B cell (primary cell): ENCODE data around the gene MAGI2. TPM values are rescaled to one million over a fixed set of nuclear protein-coding genes. Genes with fewer than 3 reads are reported as not detected.

ENCODE experiments used
- ATAC-seq: fragments of 200-7000 bp; cut with Tn5 transposase; one replicate; pipeline ENCODE4 v1.10.0; 2021; ENCODE audit warnings: low read depth, mild to moderate bottlenecking, moderate number of reproducible peaks, moderate library complexity
- CTCF ChIA-PET: fragments of 350-600 bp; sonication (Branson Sonifier 250); formaldehyde crosslinking; loops from one replicate; lab custom pipeline; 2021; ENCODE audit warnings: antibody characterized with exemption, inconsistent platforms; lab: Charles Lee
- POLR2A ChIA-PET: fragments of 350-600 bp; sonication (Branson Sonifier 250); formaldehyde crosslinking; loops from one replicate; lab custom pipeline; 2021; ENCODE audit warnings: antibody characterized with exemption; lab: Charles Lee
- DNase-seq: peaks from one replicate; pipeline ENCODE4 v3.0.0; 2013
- H2AFZ ChIP-seq: 2 replicates; pipeline ENCODE4 v1.6.1; 2012; ENCODE audit warnings: mild to moderate bottlenecking, low read depth, low read length; ENCODE audit not compliant: insufficient read depth, poor library complexity, severe bottlenecking
- H3K27ac ChIP-seq, 2 donors: 1 replicate in 1 of 2; 2 replicates in 1 of 2; pipeline ENCODE4 v1.5.1; 2012 to 2013; ENCODE audit warnings: low read length in 2 of 2, mild to moderate bottlenecking in 2 of 2, moderate library complexity in 1 of 2
- H3K27me3 ChIP-seq, 4 experiments: fragments of 200-600 bp in 1 of 4; sonication (generic) in 1 of 4; replicated peaks in 1 of 4; 1 replicate in 2 of 4; 2 replicates in 2 of 4; pipeline versions ENCODE4 v1.6.1 to v1.7.0; 2013 to 2016; ENCODE audit warnings: low read length in 3 of 4, mild to moderate bottlenecking in 2 of 4, mixed read lengths in 1 of 4, moderate library complexity in 1 of 4; ENCODE audit not compliant: insufficient read depth in 4 of 4, control insufficient read depth in 3 of 4; ENCODE audit errors: control extremely low read depth in 1 of 4
- H3K36me3 ChIP-seq, 2 experiments: replicated peaks in 1 of 2; 1 replicate in 1 of 2; 2 replicates in 1 of 2; pipeline versions ENCODE4 v1.6.1 to v1.7.1; 2013; ENCODE audit warnings: low read length in 1 of 2; ENCODE audit not compliant: insufficient read depth in 2 of 2, control insufficient read depth in 1 of 2; ENCODE audit errors: control extremely low read depth in 1 of 2, extremely low read depth in 1 of 2
- H3K4me1 ChIP-seq, 2 donors: fragments of 200-600 bp in 1 of 2; sonication (generic) in 1 of 2; 1 replicate in 1 of 2; 2 replicates in 1 of 2; pipeline versions ENCODE4 v1.5.1 to v1.6.1; 2013 to 2017; ENCODE audit warnings: low read length in 2 of 2; ENCODE audit not compliant: control insufficient read depth in 2 of 2, insufficient read depth in 2 of 2
- H3K4me2 ChIP-seq: replicated peaks from 2 replicates; pipeline ENCODE3; 2012; ENCODE audit warnings: mild to moderate bottlenecking, low read depth, low read length; ENCODE audit not compliant: poor library complexity, severe bottlenecking
- H3K4me3 ChIP-seq, 5 experiments: fragments of 200-600 bp in 1 of 5; sonication (generic) in 1 of 5; 1 replicate in 3 of 5; 2 replicates in 2 of 5; pipeline versions ENCODE4 v1.5.1 to v1.7.0; 2011 to 2016; ENCODE audit warnings: low read length in 4 of 5, mild to moderate bottlenecking in 4 of 5, low read depth in 2 of 5, control low read depth in 1 of 5, moderate library complexity in 1 of 5; ENCODE audit not compliant: insufficient read depth in 1 of 5; ENCODE audit errors: control extremely low read depth in 1 of 5, extremely low read depth in 1 of 5
- H3K79me2 ChIP-seq: fragments of 200-600 bp; sonication (generic); one replicate; pipeline ENCODE4 v1.6.0; 2016; ENCODE audit warnings: low read length; ENCODE audit not compliant: control insufficient read depth, insufficient read depth
- H3K9ac ChIP-seq: fragments of 200-600 bp; sonication (generic); 2 replicates; pipeline ENCODE4 v1.6.1; 2017; ENCODE audit warnings: mild to moderate bottlenecking, low read length, moderate library complexity
- H3K9me3 ChIP-seq, 3 donors: one replicate each; pipeline versions ENCODE4 v1.6.1 to v1.7.1; 2013; ENCODE audit warnings: low read length in 2 of 3; ENCODE audit not compliant: control insufficient read depth in 2 of 3, insufficient read depth in 1 of 3; ENCODE audit errors: control extremely low read depth in 1 of 3
- H4K20me1 ChIP-seq: 2 replicates; pipeline ENCODE4 v1.6.0; 2012; ENCODE audit warnings: mild to moderate bottlenecking, low read length; ENCODE audit not compliant: insufficient read depth, control insufficient read depth, poor library complexity, severe bottlenecking
- H3K27ac Mint-ChIP-seq: one replicate; pipeline ENCODE4 v1.8.0; 2021; ENCODE audit warnings: mixed read lengths
- H3K27me3 Mint-ChIP-seq: one replicate; pipeline ENCODE4 v1.8.0; 2021; ENCODE audit warnings: mixed read lengths
- H3K4me1 Mint-ChIP-seq: one replicate; pipeline ENCODE4 v1.8.0; 2021; ENCODE audit warnings: mixed read lengths
- H3K4me3 Mint-ChIP-seq: one replicate; pipeline ENCODE4 v1.8.0; 2021; ENCODE audit warnings: mixed read lengths
- H3K9me3 Mint-ChIP-seq: one replicate; pipeline ENCODE4 v1.8.0; 2022; ENCODE audit warnings: mixed read lengths; ENCODE audit not compliant: insufficient read depth
- EZH2 ChIP-seq: IDR thresholded peaks from 2 replicates; pipeline ENCODE4 v1.6.1; 2012; ENCODE audit warnings: borderline replicate concordance, low read depth, mild to moderate bottlenecking, moderate library complexity, low read length; ENCODE audit not compliant: insufficient read depth, poor library complexity, severe bottlenecking
- WGBS: methylation state at CpG from one replicate; pipeline ENCODE4 v1.1.5; 2013; ENCODE audit warnings: missing lambda C conversion rate; ENCODE audit not compliant: insufficient coverage; 5-methylcytosine and 5-hydroxymethylcytosine counted together
- intact Hi-C: fragments of 100-400 bp; cut with micrococcal nuclease; formaldehyde crosslinking; loops from one replicate; pipeline ENCODE4 v1.10.0; 2022
- polyA plus RNA-seq: library from polyadenylated mRNA; depleted of rRNA; stranded (reverse); fragments of >200 nt; gene quantifications from 2 replicates; pipeline ENCODE4 v1.2.3, GENCODE V29; 2012
- total RNA-seq, 2 donors: library from RNA; stranded (reverse); fragments of 120-200 nt in 1 of 2; gene quantifications; 1 replicate in 1 of 2; 2 replicates in 1 of 2; pipeline versions ENCODE4 v1.2.3 to v1.2.4, GENCODE V29; 2013 to 2022
- TF ChIP-seq, protein P1 (sequence below): fragments of 200-600 bp; IDR thresholded peaks from one replicate; pipeline ENCODE4 v1.8.0; 2022; ENCODE audit warnings: antibody characterized with exemption, mild to moderate bottlenecking

Gene MAGI2
- total and polyA plus RNA-seq, 2 donors (not counting 1 experiment from before 2014, with no cell fraction given), result 0.16 to 0.64 TPM

DNA sequence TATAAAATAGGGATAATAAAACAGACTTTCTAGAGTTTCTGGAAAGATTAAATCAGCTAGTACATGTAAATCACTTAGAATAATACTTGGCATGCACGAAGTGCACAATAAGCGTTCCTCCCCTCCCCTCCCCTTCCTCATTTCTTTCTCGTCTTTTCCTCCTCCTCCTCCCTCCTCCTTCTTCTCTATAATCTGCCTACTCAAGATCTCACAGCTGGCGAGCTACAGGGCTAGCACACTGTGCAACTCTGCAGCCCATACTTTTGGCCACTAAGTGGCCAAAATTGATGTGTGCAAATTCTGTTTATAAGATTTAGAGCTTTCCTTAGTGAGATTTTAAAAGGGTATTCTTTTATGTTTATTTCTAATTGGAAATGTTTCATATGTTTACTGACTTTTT lies 1089.6 kb downstream of the MAGI2 start:
- no peak overlapping the region for H3K27ac Mint-ChIP-seq
- no peak overlapping the region for H3K4me2 ChIP-seq
- ChIA-PET CTCF (no interaction called here), POLR2A (no interaction called here)
- ATAC-seq (no peak), DNase-seq (no peak)
- H3K79me2 ChIP-seq, result no peaks in the 10 kb centered on the region
- H3K9ac ChIP-seq, result no peak overlapping the region
- no peaks in the 10 kb centered on the region for H4K20me1 ChIP-seq
- no peak overlapping the region for H3K4me3 ChIP-seq
- no peaks in the 10 kb centered on the region for H3K4me1 ChIP-seq
- H3K9me3 Mint-ChIP-seq, result no peaks in the 10 kb centered on the region
- H3K36me3 ChIP-seq, result no peaks in the 10 kb centered on the region
- H3K27ac ChIP-seq, result no peak overlapping the region
- intact Hi-C loops, result no loop called here
- no CpG with 5 or more reads among the region's 4 CpGs for WGBS
- no peaks in the 10 kb centered on the region for H3K4me1 Mint-ChIP-seq
- H3K4me3 Mint-ChIP-seq, result no peak overlapping the region
- no peaks in the 10 kb centered on the region for H3K27me3 Mint-ChIP-seq
- H3K9me3 ChIP-seq, result peaks cover 0 to 5% (median 0%) of the 10 kb centered on the region in 3 donors
- TF ChIP-seq, protein P1, sequence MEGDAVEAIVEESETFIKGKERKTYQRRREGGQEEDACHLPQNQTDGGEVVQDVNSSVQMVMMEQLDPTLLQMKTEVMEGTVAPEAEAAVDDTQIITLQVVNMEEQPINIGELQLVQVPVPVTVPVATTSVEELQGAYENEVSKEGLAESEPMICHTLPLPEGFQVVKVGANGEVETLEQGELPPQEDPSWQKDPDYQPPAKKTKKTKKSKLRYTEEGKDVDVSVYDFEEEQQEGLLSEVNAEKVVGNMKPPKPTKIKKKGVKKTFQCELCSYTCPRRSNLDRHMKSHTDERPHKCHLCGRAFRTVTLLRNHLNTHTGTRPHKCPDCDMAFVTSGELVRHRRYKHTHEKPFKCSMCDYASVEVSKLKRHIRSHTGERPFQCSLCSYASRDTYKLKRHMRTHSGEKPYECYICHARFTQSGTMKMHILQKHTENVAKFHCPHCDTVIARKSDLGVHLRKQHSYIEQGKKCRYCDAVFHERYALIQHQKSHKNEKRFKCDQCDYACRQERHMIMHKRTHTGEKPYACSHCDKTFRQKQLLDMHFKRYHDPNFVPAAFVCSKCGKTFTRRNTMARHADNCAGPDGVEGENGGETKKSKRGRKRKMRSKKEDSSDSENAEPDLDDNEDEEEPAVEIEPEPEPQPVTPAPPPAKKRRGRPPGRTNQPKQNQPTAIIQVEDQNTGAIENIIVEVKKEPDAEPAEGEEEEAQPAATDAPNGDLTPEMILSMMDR, result no peak
- no peak for TF ChIP-seq EZH2
- H2AFZ ChIP-seq, result no peak overlapping the region
- peaks cover 0 to 2% (median 0%) of the 10 kb centered on the region in 4 experiments for H3K27me3 ChIP-seq

DNA sequence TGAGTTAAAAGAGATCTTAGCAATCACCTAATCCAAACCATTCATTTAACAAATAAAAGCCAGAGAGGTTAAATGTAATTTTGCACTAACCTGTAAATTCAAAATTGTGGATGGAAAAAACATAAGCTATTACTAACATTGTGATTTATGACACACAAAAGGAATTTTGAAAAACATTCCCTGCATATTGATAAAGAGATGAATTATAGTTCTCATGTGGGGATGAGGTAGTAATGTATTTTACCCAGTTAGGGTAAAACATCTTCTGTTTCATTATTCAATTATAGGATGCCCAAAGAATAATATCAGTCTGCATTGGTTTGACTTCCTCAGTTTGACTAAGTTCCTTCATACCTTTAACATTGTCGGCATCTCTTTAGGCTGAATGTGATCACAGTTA lies 1093.6 kb downstream of the MAGI2 start:
- DNase-seq (no peak), ATAC-seq (no peak)
- Mint-ChIP-seq H3K9me3 (no peaks in the 10 kb centered on the region), H3K27me3 (no peaks in the 10 kb centered on the region), H3K4me3 (no peak overlapping the region), H3K27ac (no peak overlapping the region), H3K4me1 (no peaks in the 10 kb centered on the region)
- Histone ChIP-seq H3K4me2 (no peak overlapping the region), H2AFZ (no peak overlapping the region), H3K4me1 (no peaks in the 10 kb centered on the region), H3K27ac (no peak overlapping the region), H3K27me3 (peaks cover 0 to 2% (median 0%) of the 10 kb centered on the region in 4 experiments), H4K20me1 (no peaks in the 10 kb centered on the region), H3K36me3 (no peaks in the 10 kb centered on the region), H3K9ac (no peak overlapping the region), H3K9me3 (peaks cover 0 to 6% (median 0%) of the 10 kb centered on the region in 3 donors), H3K79me2 (no peaks in the 10 kb centered on the region), H3K4me3 (no peak overlapping the region)
- TF ChIP-seq, protein P1, result no peak
- no peak for TF ChIP-seq EZH2
- no CpG with 5 or more reads among the region's 1 CpG for WGBS
- CTCF ChIA-PET, result no interaction called here
- POLR2A ChIA-PET, result no interaction called here
- intact Hi-C loops, result no loop called here
